ENCODE data around the gene TMEM132C.

TMEM132C gene

DNA sequence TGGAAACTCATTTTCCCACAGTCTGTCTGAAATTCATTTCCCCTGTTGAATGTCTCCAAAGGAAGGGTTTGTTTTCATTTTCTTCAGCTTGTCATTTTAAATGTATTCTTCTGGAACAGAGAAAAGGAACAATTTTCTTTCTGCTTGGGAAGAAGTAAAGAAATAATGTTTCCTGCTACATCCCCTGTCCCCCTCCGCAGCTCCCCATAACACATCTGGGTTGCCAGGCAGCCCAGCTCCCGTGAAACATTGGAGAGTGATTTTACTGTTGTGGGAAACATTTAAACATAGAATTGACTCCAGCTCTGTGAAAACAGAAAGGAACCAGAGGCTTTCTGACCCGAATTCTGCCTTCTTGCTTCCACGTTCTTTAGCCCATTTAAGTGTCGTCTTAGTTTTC, 159.5 kb downstream of the TMEM132C start:
- Mint-ChIP-seq H3K4me1 (ENCODE audit: low read depth) (no peaks in the 10 kb centered on the region), H3K36me3 (ENCODE audit: low read depth) (no peaks in the 10 kb centered on the region), H3K27ac (no peak overlapping the region), H3K27me3 (no peaks in the 10 kb centered on the region), H3K9me3 (no peaks in the 10 kb centered on the region), H3K4me3 (no peak overlapping the region)
- intact Hi-C loops (cut with micrococcal nuclease) = no loop called here

DNA sequence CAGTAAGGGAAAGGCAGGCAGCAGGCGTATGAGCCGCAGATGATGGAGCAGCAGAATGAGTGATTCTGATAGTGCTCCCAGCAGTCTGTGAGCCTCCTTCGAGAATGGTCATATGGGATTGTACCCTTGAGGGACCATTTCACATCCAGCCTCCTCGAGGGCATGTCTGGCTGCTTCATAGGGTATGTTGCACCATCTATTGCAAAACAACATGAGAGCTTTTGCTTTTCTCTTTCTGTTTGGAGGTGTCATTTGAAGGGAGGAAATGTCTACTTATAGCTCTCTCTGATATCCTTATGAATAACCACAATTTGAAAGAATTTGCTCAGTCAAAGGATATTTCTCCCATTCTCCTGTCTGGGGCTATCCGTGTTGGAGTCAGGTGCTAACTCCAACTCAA, 172.8 kb downstream of the TMEM132C start:
- no peaks in the 10 kb centered on the region for H3K27me3 Mint-ChIP-seq
- no peak overlapping the region for H3K4me3 Mint-ChIP-seq
- intact Hi-C loops (cut with micrococcal nuclease) = no loop called here
- peaks cover 12% of the 10 kb centered on the region for H3K9me3 Mint-ChIP-seq
- H3K36me3 Mint-ChIP-seq (ENCODE audit: low read depth) = no peaks in the 10 kb centered on the region
- no peaks in the 10 kb centered on the region for H3K4me1 Mint-ChIP-seq (ENCODE audit: low read depth)
- no peak overlapping the region for H3K27ac Mint-ChIP-seq

DNA sequence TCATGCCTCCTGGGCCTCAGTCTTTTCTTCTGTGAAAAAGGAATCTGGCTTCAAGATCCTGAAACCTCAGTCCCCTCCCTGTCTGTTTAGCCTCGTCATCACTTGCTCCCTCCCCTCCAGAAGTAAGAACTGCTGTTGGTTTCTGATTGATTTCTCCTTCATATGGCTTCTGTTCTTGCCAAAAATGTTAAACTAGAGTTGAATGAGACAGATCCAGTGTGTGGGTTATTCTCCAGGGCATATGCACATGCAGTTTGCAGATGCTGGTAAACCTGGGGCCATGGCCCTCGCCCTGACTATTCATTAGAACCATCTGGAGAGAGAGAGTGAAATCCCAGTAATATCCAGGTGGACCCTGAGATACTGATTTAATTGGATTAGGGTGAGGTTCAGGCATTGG, 175.1 kb downstream of the TMEM132C start:
- no peak overlapping the region for H3K4me3 Mint-ChIP-seq
- H3K36me3 Mint-ChIP-seq (ENCODE audit: low read depth) = no peaks in the 10 kb centered on the region
- H3K4me1 Mint-ChIP-seq (ENCODE audit: low read depth) = no peaks in the 10 kb centered on the region
- peaks cover 6% of the 10 kb centered on the region for H3K9me3 Mint-ChIP-seq
- intact Hi-C loops (cut with micrococcal nuclease) = no loop called here
- H3K27ac Mint-ChIP-seq = no peak overlapping the region
- H3K27me3 Mint-ChIP-seq = no peaks in the 10 kb centered on the region

DNA sequence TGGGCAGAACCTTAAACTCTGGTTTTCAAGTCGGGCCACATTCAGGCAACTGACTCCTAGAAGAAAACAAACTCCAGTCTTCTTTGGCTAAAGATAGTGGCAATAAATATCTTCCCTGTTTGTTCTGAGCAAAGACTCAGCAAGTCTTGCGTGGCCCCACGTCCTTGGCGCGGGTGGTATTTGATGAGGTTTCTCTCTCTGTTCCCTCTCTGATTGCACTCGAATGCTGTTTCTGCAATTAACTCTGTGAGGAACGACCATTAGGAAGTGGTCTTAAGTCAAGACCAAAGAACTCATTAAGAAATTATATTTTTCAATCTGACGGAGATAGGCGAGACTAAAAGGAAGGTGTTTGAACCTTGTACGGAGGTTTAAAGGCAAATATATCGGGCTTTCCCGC, 177.6 kb downstream of the TMEM132C start:
- Mint-ChIP-seq H3K9me3 (peaks cover 6% of the 10 kb centered on the region), H3K4me1 (ENCODE audit: low read depth) (no peaks in the 10 kb centered on the region), H3K4me3 (no peak overlapping the region), H3K27me3 (no peaks in the 10 kb centered on the region), H3K27ac (no peak overlapping the region), H3K36me3 (ENCODE audit: low read depth) (no peaks in the 10 kb centered on the region)
- intact Hi-C loops (cut with micrococcal nuclease) = no loop called here

DNA sequence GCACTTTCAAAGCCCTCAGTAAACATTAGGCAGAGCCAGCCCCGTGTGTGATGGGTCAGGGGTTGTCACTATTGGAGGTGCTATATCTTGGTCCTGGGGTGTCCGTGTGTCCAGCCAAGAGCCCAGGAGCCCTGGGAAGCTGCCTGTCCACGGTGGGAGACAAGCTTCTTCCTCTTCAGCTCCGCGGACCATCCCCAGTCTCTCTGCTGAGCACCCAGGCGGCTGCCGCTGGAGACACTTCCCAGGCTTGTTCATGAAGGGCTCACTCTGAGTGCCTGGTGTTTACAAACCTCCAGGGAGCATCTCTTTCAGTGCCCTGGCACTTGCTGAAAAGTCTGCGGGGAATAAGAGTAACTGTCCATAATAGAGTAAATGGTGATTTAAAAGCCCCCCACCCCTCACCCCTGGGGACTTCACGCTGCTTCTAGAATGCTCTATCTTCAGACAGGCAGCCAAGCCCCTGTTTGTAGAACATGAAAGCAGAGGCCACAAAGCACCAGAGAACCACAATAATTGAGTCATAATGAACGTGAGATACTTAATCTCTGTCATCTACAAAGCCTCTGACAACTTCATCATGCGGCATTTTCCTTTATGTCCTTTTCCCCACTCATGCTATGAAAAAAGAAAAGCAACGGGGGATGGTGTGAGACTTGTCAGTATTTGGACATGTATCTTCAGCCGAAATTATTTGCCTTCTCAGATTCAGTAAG, 178.6 kb downstream of the TMEM132C start:
- H3K27ac Mint-ChIP-seq = no peak overlapping the region
- no peaks in the 10 kb centered on the region for H3K4me1 Mint-ChIP-seq (ENCODE audit: low read depth)
- no peak overlapping the region for H3K4me3 Mint-ChIP-seq
- intact Hi-C loops (cut with micrococcal nuclease) = no loop called here
- H3K9me3 Mint-ChIP-seq = peaks cover 3% of the 10 kb centered on the region
- no peaks in the 10 kb centered on the region for H3K27me3 Mint-ChIP-seq
- no peaks in the 10 kb centered on the region for H3K36me3 Mint-ChIP-seq (ENCODE audit: low read depth)

DNA sequence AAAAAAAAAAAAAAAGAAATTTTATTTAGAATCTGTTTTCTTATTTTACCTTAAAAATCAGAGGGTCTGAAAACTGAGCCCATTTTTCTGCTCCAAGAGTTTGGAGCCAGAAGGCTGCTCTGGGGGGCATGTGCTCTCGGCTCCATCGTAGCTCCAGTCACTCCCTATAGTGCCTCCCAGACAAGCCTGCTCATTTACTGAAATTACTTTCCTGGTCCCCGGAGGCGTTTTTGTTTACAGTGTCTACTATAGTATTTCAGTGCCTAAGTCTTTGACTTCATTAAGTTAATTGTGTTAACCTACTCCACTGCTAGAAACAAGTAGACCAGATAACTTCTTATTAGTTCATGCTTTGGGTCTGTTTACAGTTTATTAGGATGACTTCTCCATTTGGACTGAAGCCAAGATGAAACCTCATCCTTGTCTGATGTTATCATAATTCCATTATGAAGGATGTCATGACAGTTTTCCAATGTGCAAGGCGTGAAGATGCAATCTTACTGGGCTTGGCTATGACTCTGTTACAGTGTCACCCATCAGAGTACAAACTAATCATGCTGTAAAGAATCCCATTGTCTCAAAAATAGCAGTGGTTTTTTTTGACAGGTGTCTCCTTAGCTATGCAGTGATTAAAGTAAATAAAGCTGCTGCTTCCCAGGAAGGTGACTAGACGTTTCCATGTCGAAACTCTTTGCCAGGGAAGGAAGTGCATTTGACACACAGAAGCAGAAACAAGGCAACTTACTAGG, 182.3 kb downstream of the TMEM132C start:
- H3K27me3 Mint-ChIP-seq = no peaks in the 10 kb centered on the region
- H3K36me3 Mint-ChIP-seq (ENCODE audit: low read depth) = no peaks in the 10 kb centered on the region
- H3K4me3 Mint-ChIP-seq = no peak overlapping the region
- H3K27ac Mint-ChIP-seq = no peak overlapping the region
- H3K4me1 Mint-ChIP-seq (ENCODE audit: low read depth) = no peaks in the 10 kb centered on the region
- intact Hi-C loops (cut with micrococcal nuclease) = no loop called here
- H3K9me3 Mint-ChIP-seq = no peaks in the 10 kb centered on the region

DNA sequence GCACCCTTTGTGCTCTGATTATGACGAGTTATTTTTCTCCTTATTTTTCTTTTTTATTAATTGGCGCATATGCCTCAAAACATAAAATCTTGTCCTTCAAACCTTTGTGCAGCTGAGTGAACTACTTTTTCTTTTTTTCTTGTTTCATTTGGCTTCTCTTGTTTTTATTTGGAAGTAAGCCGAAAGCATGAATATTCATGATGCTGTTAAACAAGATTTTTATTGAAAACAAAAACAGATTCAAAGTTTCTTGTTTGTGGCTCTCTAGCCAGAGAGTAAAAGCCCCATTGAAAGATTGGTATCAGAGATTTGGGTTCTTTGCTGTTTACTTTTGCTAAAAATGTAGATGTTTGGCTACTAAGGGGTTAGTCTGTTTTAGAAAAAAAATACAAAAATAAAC, 183.8 kb downstream of the TMEM132C start:
- intact Hi-C loops (cut with micrococcal nuclease) = no loop called here
- H3K27me3 Mint-ChIP-seq = no peaks in the 10 kb centered on the region
- no peak overlapping the region for H3K27ac Mint-ChIP-seq
- no peaks in the 10 kb centered on the region for H3K36me3 Mint-ChIP-seq (ENCODE audit: low read depth)
- no peaks in the 10 kb centered on the region for H3K4me1 Mint-ChIP-seq (ENCODE audit: low read depth)
- no peak overlapping the region for H3K4me3 Mint-ChIP-seq
- H3K9me3 Mint-ChIP-seq = no peaks in the 10 kb centered on the region

DNA sequence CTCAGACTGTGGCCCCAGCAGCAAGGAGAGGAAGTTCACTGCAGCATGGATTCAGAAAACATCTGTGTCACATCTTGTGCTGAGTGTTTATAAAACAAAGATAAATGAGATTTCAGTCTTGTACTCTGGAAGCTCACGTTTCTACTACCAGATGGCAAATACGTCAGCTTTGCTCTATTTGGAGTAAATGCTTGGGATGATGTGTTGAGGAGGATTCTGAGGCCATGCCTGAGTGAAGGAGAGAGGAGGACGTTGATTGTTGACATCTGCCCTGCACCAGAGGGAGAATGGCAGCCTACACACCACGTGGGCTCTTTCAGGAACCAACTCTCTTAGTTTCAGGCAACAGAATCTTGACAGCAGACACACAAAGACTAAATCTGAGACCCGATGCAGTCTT, 188.9 kb downstream of the TMEM132C start:
- H3K4me3 Mint-ChIP-seq = no peak overlapping the region
- no peaks in the 10 kb centered on the region for H3K9me3 Mint-ChIP-seq
- intact Hi-C loops (cut with micrococcal nuclease) = no loop called here
- no peak overlapping the region for H3K27ac Mint-ChIP-seq
- no peaks in the 10 kb centered on the region for H3K4me1 Mint-ChIP-seq (ENCODE audit: low read depth)
- no peaks in the 10 kb centered on the region for H3K27me3 Mint-ChIP-seq
- no peaks in the 10 kb centered on the region for H3K36me3 Mint-ChIP-seq (ENCODE audit: low read depth)

DNA sequence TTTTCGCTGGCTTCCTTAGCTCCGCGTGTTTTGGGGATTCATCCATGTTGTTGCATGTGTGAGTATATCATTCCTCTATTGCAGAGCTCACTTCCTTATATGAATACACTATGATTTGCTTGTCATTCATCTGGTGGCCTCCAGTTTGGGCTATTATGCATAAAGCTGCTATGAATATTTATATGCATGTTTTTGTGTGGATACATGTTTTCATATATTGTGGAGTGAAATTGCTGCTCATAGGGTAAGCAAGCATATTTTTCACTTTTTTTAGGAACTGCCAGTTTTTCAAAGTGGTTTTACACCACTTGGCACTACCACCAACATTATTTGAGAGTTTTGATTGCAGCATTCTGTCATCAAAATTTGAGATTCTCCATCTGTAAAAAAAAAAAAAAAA, 190.0 kb downstream of the TMEM132C start:
- Mint-ChIP-seq H3K27ac (no peak overlapping the region), H3K9me3 (no peaks in the 10 kb centered on the region), H3K36me3 (ENCODE audit: low read depth) (no peaks in the 10 kb centered on the region), H3K27me3 (no peaks in the 10 kb centered on the region), H3K4me3 (no peak overlapping the region), H3K4me1 (ENCODE audit: low read depth) (no peaks in the 10 kb centered on the region)
- intact Hi-C loops (cut with micrococcal nuclease) = no loop called here

DNA sequence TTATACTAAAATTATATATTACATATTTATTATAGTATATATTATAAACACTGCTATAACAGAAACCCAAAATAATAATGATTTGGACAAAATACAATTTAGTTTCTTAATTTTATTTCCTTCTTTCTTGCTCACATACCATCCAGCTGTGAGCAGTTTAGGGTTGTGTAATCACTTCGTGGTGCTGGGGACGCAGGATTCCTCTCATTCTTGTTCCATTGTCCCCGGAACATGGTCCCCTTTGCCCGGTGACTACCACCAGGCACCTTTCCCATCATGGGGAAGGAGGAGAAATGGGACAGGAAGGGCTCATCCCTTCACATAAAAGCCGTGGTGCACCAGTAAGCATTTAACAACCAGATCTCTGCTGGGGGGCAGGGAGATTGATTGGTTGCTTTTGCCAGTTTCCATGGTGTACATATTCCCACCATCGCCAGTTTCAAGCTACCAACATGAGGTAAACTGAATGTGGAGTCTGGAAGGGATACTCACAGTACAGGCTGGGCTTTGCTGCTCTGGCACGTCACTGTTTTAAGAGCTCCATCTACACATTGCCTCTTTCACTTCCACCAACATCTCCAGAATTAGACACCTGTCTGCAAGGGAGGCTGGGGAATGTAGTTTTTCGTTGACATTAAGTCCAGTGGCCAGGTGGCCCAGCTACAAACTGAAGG, 191.5 kb downstream of the TMEM132C start:
- Mint-ChIP-seq H3K4me1 (ENCODE audit: low read depth) (no peaks in the 10 kb centered on the region), H3K27ac (no peak overlapping the region), H3K27me3 (no peaks in the 10 kb centered on the region)

DNA sequence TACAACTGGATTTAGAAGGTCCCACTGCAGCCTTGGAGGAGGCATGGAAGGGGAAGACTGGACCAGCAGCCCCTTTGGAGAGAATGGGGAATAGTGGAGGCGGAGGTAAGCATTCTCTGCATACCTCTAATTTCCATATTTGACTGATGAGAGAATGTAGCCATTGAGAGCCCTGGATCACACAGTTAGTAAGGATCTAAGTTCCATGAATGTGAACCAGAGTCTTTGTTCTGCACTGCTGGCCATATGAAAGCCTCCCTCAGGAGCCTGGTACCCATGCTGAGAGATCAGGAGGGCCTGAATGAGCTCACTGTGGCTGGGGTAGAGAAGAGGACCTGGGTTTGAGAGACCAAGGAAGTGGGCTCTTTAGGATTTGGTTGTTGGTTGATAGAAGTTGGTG, 192.1 kb downstream of the TMEM132C start:
- H3K4me3 Mint-ChIP-seq = no peak overlapping the region
- H3K9me3 Mint-ChIP-seq = peaks cover 6% of the 10 kb centered on the region
- no peaks in the 10 kb centered on the region for H3K4me1 Mint-ChIP-seq (ENCODE audit: low read depth)
- intact Hi-C loops (cut with micrococcal nuclease) = no loop called here
- H3K27me3 Mint-ChIP-seq = no peaks in the 10 kb centered on the region
- no peaks in the 10 kb centered on the region for H3K36me3 Mint-ChIP-seq (ENCODE audit: low read depth)
- no peak overlapping the region for H3K27ac Mint-ChIP-seq

More for the DNA sequence above, 191.5 kb downstream of the TMEM132C start:
- no peaks in the 10 kb centered on the region for H3K36me3 Mint-ChIP-seq (ENCODE audit: low read depth)
- no peak overlapping the region for H3K4me3 Mint-ChIP-seq
- no peaks in the 10 kb centered on the region for H3K9me3 Mint-ChIP-seq
- intact Hi-C loops (cut with micrococcal nuclease) = no loop called here

DNA sequence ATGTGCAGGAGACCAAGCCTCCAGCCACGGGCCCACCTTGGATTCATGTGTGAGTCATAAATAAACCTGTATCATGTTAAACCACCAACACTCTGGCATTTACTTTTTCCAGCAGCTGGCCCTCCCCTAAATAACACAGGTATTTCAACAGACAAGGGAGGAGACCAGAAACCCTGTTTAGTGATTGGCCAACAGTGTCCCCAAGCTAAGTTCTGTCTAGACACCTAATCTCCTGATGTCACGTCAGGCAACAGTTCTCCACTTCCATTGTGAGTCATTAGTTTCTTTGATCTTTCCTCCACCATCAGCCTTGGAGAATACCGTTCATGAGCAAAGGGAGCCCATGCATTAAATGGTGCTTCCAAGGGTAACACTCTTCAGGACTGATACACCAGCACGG, 196.9 kb downstream of the TMEM132C start:
- H3K36me3 Mint-ChIP-seq (ENCODE audit: low read depth) = no peaks in the 10 kb centered on the region
- H3K27ac Mint-ChIP-seq = no peak overlapping the region
- H3K27me3 Mint-ChIP-seq = no peaks in the 10 kb centered on the region
- H3K4me1 Mint-ChIP-seq (ENCODE audit: low read depth) = no peaks in the 10 kb centered on the region
- peaks cover 11% of the 10 kb centered on the region for H3K9me3 Mint-ChIP-seq
- H3K4me3 Mint-ChIP-seq = no peak overlapping the region
- intact Hi-C loops (cut with micrococcal nuclease) = no loop called here

DNA sequence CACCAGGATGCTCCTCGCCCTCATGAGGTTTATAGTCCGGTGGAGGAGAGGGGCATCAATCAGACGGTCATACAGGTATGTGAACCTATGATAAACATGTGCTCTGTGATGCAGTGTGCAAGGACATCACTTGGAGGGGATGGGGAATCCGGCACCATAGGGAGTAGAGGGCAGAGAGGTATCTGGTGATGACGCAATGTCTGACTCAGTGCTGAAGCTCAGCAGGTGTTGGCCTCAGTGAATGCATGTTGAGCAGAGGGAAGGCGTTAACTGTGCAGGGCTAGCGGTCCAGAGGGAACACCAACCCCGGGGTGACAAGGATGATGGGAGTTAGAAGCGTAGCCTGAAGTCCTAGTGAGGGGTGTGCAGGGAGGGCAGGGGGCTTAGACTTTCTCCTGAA, 200.9 kb downstream of the TMEM132C start:
- no peak overlapping the region for H3K4me3 Mint-ChIP-seq
- intact Hi-C loops (cut with micrococcal nuclease) = no loop called here
- H3K27ac Mint-ChIP-seq = no peak overlapping the region
- no peaks in the 10 kb centered on the region for H3K27me3 Mint-ChIP-seq
- no peaks in the 10 kb centered on the region for H3K36me3 Mint-ChIP-seq (ENCODE audit: low read depth)
- peaks cover 12% of the 10 kb centered on the region for H3K9me3 Mint-ChIP-seq
- no peaks in the 10 kb centered on the region for H3K4me1 Mint-ChIP-seq (ENCODE audit: low read depth)

DNA sequence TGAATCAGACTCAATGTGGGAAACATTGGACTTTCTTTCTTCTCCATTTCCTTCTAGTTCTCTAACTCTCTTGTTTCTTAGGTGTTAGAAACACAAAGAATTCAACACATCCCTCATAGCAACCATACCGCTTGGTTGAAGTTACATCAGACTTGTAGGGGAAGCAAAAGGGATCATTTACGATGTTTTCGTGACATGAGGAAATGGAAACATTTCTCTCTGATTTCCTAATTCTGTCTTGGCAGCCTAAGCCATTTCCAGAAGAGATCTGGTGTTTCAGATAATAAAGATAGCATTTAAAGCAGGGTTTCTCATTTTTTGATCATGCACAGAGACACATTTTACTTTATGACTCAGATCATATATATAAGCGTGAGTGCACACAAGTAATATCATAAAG, 202.0 kb downstream of the TMEM132C start:
- intact Hi-C loops (cut with micrococcal nuclease) = no loop called here
- H3K36me3 Mint-ChIP-seq (ENCODE audit: low read depth) = no peaks in the 10 kb centered on the region
- H3K9me3 Mint-ChIP-seq = peaks cover 18% of the 10 kb centered on the region
- no peak overlapping the region for H3K4me3 Mint-ChIP-seq
- no peak overlapping the region for H3K27ac Mint-ChIP-seq
- no peaks in the 10 kb centered on the region for H3K4me1 Mint-ChIP-seq (ENCODE audit: low read depth)
- H3K27me3 Mint-ChIP-seq = no peaks in the 10 kb centered on the region

Data from dendritic cell treated with granulocyte-macrophage colony-stimulating factor and Interleukin-4, amounts not matched to agents 40 ng/mL and 50 ng/mL, for 4 days (primary cell).